ENCODE data around the gene HLA-DQA1. TPM values are rescaled to one million over a fixed set of nuclear protein-coding genes. Genes with fewer than 3 reads are reported as not detected.
"Not testable (repeated sequence)": the region's sequence is repeated elsewhere in the genome, so short reads cannot be mapped to it uniquely, and the experiment has no call there.

HLA-DQA1 gene
- total and polyA plus RNA-seq, 10 of the 15 experiments (the other 5 are each of a cell fraction or from before 2014, with no cell fraction given), result 289 to 1,769 (median 460) TPM

GRCh38 chr6:32641122-32641521 is 3.9 kb downstream of the HLA-DQA1 start:
- peaks cover 4% of the 10 kb centered on the region for H3K4me1 ChIP-seq (ENCODE audit: control insufficient read depth, insufficient read depth, low read length)
- no peaks in the 10 kb centered on the region; a peak in 3 of 4 replicates for H3K36me3 ChIP-seq (ENCODE audit: control insufficient read depth in 2 of 2, insufficient read depth in 2 of 2, low read length in 1 of 2)
- in situ Hi-C loops (cut with MboI), result no loop called here
- H3K27ac ChIP-seq (ENCODE audit: control insufficient read depth, insufficient read depth), result no peak overlapping the region
- ChIA-PET CTCF (no interaction called here), POLR2A (interaction anchor here (7.7 to 10.8 kb wide), 2 partner anchors 24 to 53 kb away, joined by 77 to 168 read pairs; partner anchors contain the start of genes HLA-DQB1 and HLA-DRB1), SMC1A (ENCODE audit: uncharacterized antibody, unreplicated experiment) (interaction anchor here (0.9 to 11.4 kb wide), 5 partner anchors 9 to 199 kb away, joined by 3 to 124 read pairs (median 4); no protein-coding TSS in a partner anchor), RAD21 (ENCODE audit: unreplicated experiment) (interaction anchor here (0.6 to 3.4 kb wide), 2 partner anchors 32 to 54 kb away, joined by 3 to 12 read pairs; no protein-coding TSS in a partner anchor)
- BruUV-seq (replicated peaks), result no TSS peak
- H3K9ac ChIP-seq (ENCODE audit: control insufficient read depth, insufficient read depth, low read length), result no peak overlapping the region
- intact Hi-C loops (cut with micrococcal nuclease; ENCODE audit: unreplicated experiment), result no loop called here
- 62% methylated on average over 6 of the region's 6 CpGs for WGBS (ENCODE audit: insufficient coverage, insufficient replicate concordance, low lambda C conversion rate, missing lambda C conversion rate)
- H2AFZ ChIP-seq (ENCODE audit: control insufficient read depth, low read depth, low read length), result no peak overlapping the region
- H3K9me3 ChIP-seq (replicated peaks; ENCODE audit: control insufficient read depth, insufficient read depth, low read length), result no peaks in the 10 kb centered on the region
- ATAC-seq, result no peak
- H3K4me3 ChIP-seq, result no peak overlapping the region
- no peaks in the 10 kb centered on the region for H3K27me3 ChIP-seq (replicated peaks in 1 of 2; ENCODE audit: control insufficient read depth in 2 of 2, insufficient read depth in 2 of 2, low read length in 1 of 2)
- no peak for TF ChIP-seq GABPA (IDR thresholded peaks at IDR 0.05; ENCODE audit: low read depth)
- no peak for TF ChIP-seq TAF1 (IDR thresholded peaks at IDR 0.05; ENCODE audit: borderline replicate concordance, low read depth, low read length)
- TF ChIP-seq ZBED1 (IDR thresholded peaks at IDR 0.05; ENCODE audit: borderline replicate concordance), result no peak
- TF ChIP-seq POLR2A (IDR thresholded peaks at IDR 0.05; ENCODE audit: low read depth, low read length), result 0 out of 2 replicates have a peak, but pooled peaks have one; percentile 19
- TF ChIP-seq POLR2AphosphoS5 (IDR thresholded peaks at IDR 0.05; ENCODE audit: low read length), result peak; percentile 84
- no peak for DNase-seq (ENCODE audit: low read depth, low spot score)
- peak overlapping the region; percentile 4 for H3K4me2 ChIP-seq (ENCODE audit: control insufficient read depth, insufficient read depth)
- no peak for FAIRE-seq
- H3K79me2 ChIP-seq (ENCODE audit: control insufficient read depth, insufficient read depth, low read length), result peaks cover 56% of the 10 kb centered on the region
- H4K20me1 ChIP-seq (ENCODE audit: control insufficient read depth, insufficient read depth), result no peaks in the 10 kb centered on the region

GRCh38 chr6:32641785-32642719 is 4.8 kb downstream of the HLA-DQA1 start:
- ChIA-PET POLR2A (interaction anchor here (1.0 to 10.8 kb wide), 6 partner anchors 11 to 55 kb away, joined by 3 to 168 read pairs (median 11); partner anchors contain the start of genes HLA-DQB1 and HLA-DRB1), RAD21 (ENCODE audit: unreplicated experiment) (interaction anchor here (0.6 to 3.0 kb wide), 4 partner anchors 19 to 254 kb away, joined by 3 to 13 read pairs (median 4); no protein-coding TSS in a partner anchor)

More at GRCh38 chr6:32641785-32642719, 4.8 kb downstream of the HLA-DQA1 start:
- H3K9me3 ChIP-seq (replicated peaks; ENCODE audit: control insufficient read depth, insufficient read depth, low read length); H3K27ac ChIP-seq (ENCODE audit: control insufficient read depth, insufficient read depth); BruUV-seq (replicated peaks); FAIRE-seq; H3K27me3 ChIP-seq (replicated peaks in 1 of 2; ENCODE audit: control insufficient read depth in 2 of 2, insufficient read depth in 2 of 2, low read length in 1 of 2); DNase-seq (ENCODE audit: low read depth, low spot score); H4K20me1 ChIP-seq (ENCODE audit: control insufficient read depth, insufficient read depth); in situ Hi-C loops (cut with MboI); H3K4me3 ChIP-seq; intact Hi-C loops (cut with micrococcal nuclease; ENCODE audit: unreplicated experiment); H3K9ac ChIP-seq (ENCODE audit: control insufficient read depth, insufficient read depth, low read length); H2AFZ ChIP-seq (ENCODE audit: control insufficient read depth, low read depth, low read length); H3K4me1 ChIP-seq (ENCODE audit: control insufficient read depth, insufficient read depth, low read length); H3K36me3 ChIP-seq (ENCODE audit: control insufficient read depth in 2 of 2, insufficient read depth in 2 of 2, low read length in 1 of 2): not testable (repeated sequence)
- Histone ChIP-seq H3K79me2 (ENCODE audit: control insufficient read depth, insufficient read depth, low read length) (peaks cover 52% of the 10 kb centered on the region), H3K4me2 (ENCODE audit: control insufficient read depth, insufficient read depth) (peak overlapping the region; percentile 44)
- ATAC-seq, result peak; percentile 6
- ChIA-PET CTCF (interaction anchor here (0.9 to 2.4 kb wide), 4 partner anchors 11 to 48 kb away, joined by 3 to 12 read pairs (median 5); no protein-coding TSS in a partner anchor), SMC1A (ENCODE audit: uncharacterized antibody, unreplicated experiment) (interaction anchor here (0.7 to 11.4 kb wide), 8 partner anchors 18 to 61 kb away, joined by 3 to 124 read pairs (median 4); no protein-coding TSS in a partner anchor)
- 28% methylated on average over 2 of the region's 2 CpGs for WGBS (ENCODE audit: insufficient coverage, insufficient replicate concordance, low lambda C conversion rate, missing lambda C conversion rate)
- TF ChIP-seq BHLHE40 (IDR thresholded peaks at IDR 0.05; ENCODE audit: borderline replicate concordance in 1 of 2, low read depth in 2 of 2, low read length in 1 of 2), result peak in 1 of 2 experiments; percentile 30; a peak in 1 of 4 replicates
- TF ChIP-seq BACH1 (IDR thresholded peaks at IDR 0.05; ENCODE audit: borderline replicate concordance), result peak; percentile 51; the same call in 1 of the 2 replicates
- TF ChIP-seq POLR2AphosphoS5 (IDR thresholded peaks at IDR 0.05; ENCODE audit: low read length), result peak; percentile 35; the same call in 1 of the 2 replicates
- TF ChIP-seq POU2F2 (IDR thresholded peaks at IDR 0.05; ENCODE audit: borderline replicate concordance, low read depth, low read length), result peak; percentile 52; the same call in 1 of the 3 replicates
